ENCODE data around the gene CPSF4. TPM values are rescaled to one million over a fixed set of nuclear protein-coding genes. Genes with fewer than 3 reads are reported as not detected.

Gene CPSF4
- total RNA-seq, 1 experiment from 2014 or later: 37.2 TPM

- no peak overlapping the region for H3K4me3 Mint-ChIP-seq (ENCODE audit: low read depth, unreplicated experiment)
- peaks cover 36% of the 10 kb centered on the region for H3K36me3 Mint-ChIP-seq (ENCODE audit: insufficient read depth, unreplicated experiment)
- no peak overlapping the region for H3K27ac Mint-ChIP-seq (ENCODE audit: unreplicated experiment)
- no peaks in the 10 kb centered on the region for H3K9me3 Mint-ChIP-seq (ENCODE audit: low read depth, unreplicated experiment)
- CTCF ChIA-PET: no interaction called here
- no peaks in the 10 kb centered on the region for H3K4me1 Mint-ChIP-seq (ENCODE audit: low read depth, unreplicated experiment)
- no peaks in the 10 kb centered on the region for H3K27me3 Mint-ChIP-seq (ENCODE audit: unreplicated experiment)
- DNase-seq: no peak
- intact Hi-C loops (cut with micrococcal nuclease; ENCODE audit: unreplicated experiment): no loop called here
- BruUV-seq (replicated peaks): no TSS peak
- no peak for TF ChIP-seq CTCF (IDR thresholded peaks at IDR 0.05; ENCODE audit: unreplicated experiment)
These were observed 13.2 kb downstream of the CPSF4 start for GRCh38 chr7:99451936-99452335.

DNA sequence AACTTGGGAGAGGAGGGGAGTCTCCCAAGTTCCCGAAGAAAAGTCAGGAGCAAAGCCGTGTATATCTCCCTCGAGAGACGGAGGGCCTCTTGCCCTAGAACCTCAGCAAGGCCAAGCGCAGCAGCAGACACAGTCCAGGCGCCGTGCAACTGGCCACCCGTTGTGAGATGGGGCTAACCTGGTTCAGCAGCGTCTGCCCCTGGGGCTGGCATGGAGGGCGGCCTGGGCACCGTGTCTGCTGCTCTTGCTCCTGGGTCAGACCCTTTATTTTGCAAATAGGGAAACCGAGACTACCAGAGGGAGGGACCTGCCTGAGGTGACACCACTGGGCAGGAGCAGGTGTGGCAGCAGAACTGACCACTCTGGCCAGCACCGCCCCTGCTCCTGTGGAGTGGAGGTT is 13.8 kb downstream of the CPSF4 start:
- no peak overlapping the region for H3K27ac Mint-ChIP-seq (ENCODE audit: unreplicated experiment)
- no peak for TF ChIP-seq CTCF (IDR thresholded peaks at IDR 0.05; ENCODE audit: unreplicated experiment)
- no peak for DNase-seq

GRCh38 chr7:99453105-99453504 is 14.4 kb downstream of the CPSF4 start:
- no TSS peak for BruUV-seq (replicated peaks)
- CTCF ChIA-PET: no interaction called here
- intact Hi-C loops (cut with micrococcal nuclease; ENCODE audit: unreplicated experiment): no loop called here
- Mint-ChIP-seq H3K27me3 (ENCODE audit: unreplicated experiment) (no peaks in the 10 kb centered on the region), H3K4me3 (ENCODE audit: low read depth, unreplicated experiment) (no peak overlapping the region), H3K36me3 (ENCODE audit: insufficient read depth, unreplicated experiment) (peaks cover 32% of the 10 kb centered on the region), H3K4me1 (ENCODE audit: low read depth, unreplicated experiment) (no peaks in the 10 kb centered on the region), H3K27ac (ENCODE audit: unreplicated experiment) (no peak overlapping the region), H3K9me3 (ENCODE audit: low read depth, unreplicated experiment) (no peaks in the 10 kb centered on the region)
- no peak for TF ChIP-seq CTCF (IDR thresholded peaks at IDR 0.05; ENCODE audit: unreplicated experiment)
- no peak for DNase-seq

More for the DNA sequence above, 13.8 kb downstream of the CPSF4 start:
- CTCF ChIA-PET: no interaction called here
- Mint-ChIP-seq H3K27me3 (ENCODE audit: unreplicated experiment) (no peaks in the 10 kb centered on the region), H3K9me3 (ENCODE audit: low read depth, unreplicated experiment) (no peaks in the 10 kb centered on the region), H3K4me1 (ENCODE audit: low read depth, unreplicated experiment) (no peaks in the 10 kb centered on the region), H3K36me3 (ENCODE audit: insufficient read depth, unreplicated experiment) (peaks cover 34% of the 10 kb centered on the region), H3K4me3 (ENCODE audit: low read depth, unreplicated experiment) (no peak overlapping the region)
- intact Hi-C loops (cut with micrococcal nuclease; ENCODE audit: unreplicated experiment): no loop called here
- BruUV-seq (replicated peaks): no TSS peak

DNA sequence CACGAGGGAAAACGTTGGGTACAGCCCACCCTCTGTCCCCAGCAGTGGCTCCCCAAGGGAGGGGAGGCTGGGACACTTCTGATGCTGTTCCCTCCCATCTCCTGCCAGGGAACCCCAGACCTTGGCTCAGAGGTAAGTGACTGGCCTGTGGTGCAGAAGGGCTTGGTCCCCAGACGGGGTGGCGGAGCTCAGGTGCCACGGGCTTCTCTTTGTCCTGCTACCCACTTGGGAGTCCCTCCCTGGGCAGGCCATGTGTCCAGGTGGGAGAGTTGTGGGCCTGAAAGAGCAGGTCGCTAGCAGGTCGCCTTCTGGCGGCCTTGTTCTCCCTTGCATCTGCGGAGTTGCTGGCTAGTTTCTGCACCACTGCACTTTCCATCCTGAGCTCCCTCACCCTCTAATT is 17.1 kb downstream of the CPSF4 start:
- TF ChIP-seq CTCF (IDR thresholded peaks at IDR 0.05; ENCODE audit: unreplicated experiment): no peak

More for the DNA sequence above, 17.1 kb downstream of the CPSF4 start:
- Mint-ChIP-seq H3K36me3 (ENCODE audit: insufficient read depth, unreplicated experiment) (peaks cover 36% of the 10 kb centered on the region), H3K9me3 (ENCODE audit: low read depth, unreplicated experiment) (no peaks in the 10 kb centered on the region), H3K27ac (ENCODE audit: unreplicated experiment) (no peak overlapping the region), H3K4me3 (ENCODE audit: low read depth, unreplicated experiment) (no peak overlapping the region), H3K27me3 (ENCODE audit: unreplicated experiment) (no peaks in the 10 kb centered on the region), H3K4me1 (ENCODE audit: low read depth, unreplicated experiment) (no peaks in the 10 kb centered on the region)
- intact Hi-C loops (cut with micrococcal nuclease; ENCODE audit: unreplicated experiment): no loop called here
- CTCF ChIA-PET: no interaction called here
- no TSS peak for BruUV-seq (replicated peaks)
- no peak for DNase-seq
